ENCODE data around the gene FER. TPM values are rescaled to one million over a fixed set of nuclear protein-coding genes. Genes with fewer than 3 reads are reported as not detected.

The FER gene
- total RNA-seq, 1 experiment from 2014 or later, result 20.6 TPM

- Histone ChIP-seq H3K27me3 (ENCODE audit: insufficient read depth, low read depth) (no peaks in the 10 kb centered on the region), H3K27ac (no peak overlapping the region), H3K36me3 (ENCODE audit: low read depth) (no peaks in the 10 kb centered on the region), H3K4me3 (no peak overlapping the region), H2AFZ (no peak overlapping the region), H4K20me1 (ENCODE audit: insufficient read depth) (no peaks in the 10 kb centered on the region; the same call in 1 of the 2 replicates), H3F3A (ENCODE audit: insufficient read depth, low read depth) (no peaks in the 10 kb centered on the region), H3K4me1 (replicated peaks; ENCODE audit: insufficient read depth) (no peaks in the 10 kb centered on the region), H3K4me2 (no peak overlapping the region), H3K9me3 (ENCODE audit: insufficient read depth, low read depth) (no peaks in the 10 kb centered on the region), H3K79me2 (ENCODE audit: low read depth) (no peaks in the 10 kb centered on the region), H3K9me2 (ENCODE audit: insufficient read depth) (no peaks in the 10 kb centered on the region)
- BruUV-seq (replicated peaks), result no TSS peak
- ChIA-PET POLR2A (ENCODE audit: unreplicated experiment) (no interaction called here), CTCF (no interaction called here)
- intact Hi-C loops (cut with micrococcal nuclease; ENCODE audit: unreplicated experiment), result loop anchor here (10.0 kb wide), 1 partner anchor 126 kb away; no protein-coding TSS in a partner anchor
- TF ChIP-seq EZH2 (IDR thresholded peaks at IDR 0.05; ENCODE audit: low read depth) (no peak), CTCF (conservative IDR thresholded peaks at IDR 0.05) (no peak)
- DNase-seq, result no peak
These were observed 63.0 kb downstream of the FER start for GRCh38 chr5:108810717-108811116.

GRCh38 chr5:108813673-108814072, 66.0 kb downstream of the FER start:
- no peaks in the 10 kb centered on the region for H3K27me3 ChIP-seq (ENCODE audit: insufficient read depth, low read depth)
- intact Hi-C loops (cut with micrococcal nuclease; ENCODE audit: unreplicated experiment), result loop anchor here (10.0 kb wide), 1 partner anchor 129 kb away; no protein-coding TSS in a partner anchor
- no peak overlapping the region for H3K4me2 ChIP-seq
- H3K36me3 ChIP-seq (ENCODE audit: low read depth), result no peaks in the 10 kb centered on the region
- no TSS peak for BruUV-seq (replicated peaks)
- CTCF ChIA-PET, result no interaction called here
- H3K9me2 ChIP-seq (ENCODE audit: insufficient read depth), result no peaks in the 10 kb centered on the region
- H3F3A ChIP-seq (ENCODE audit: insufficient read depth, low read depth), result no peaks in the 10 kb centered on the region
- no peak for DNase-seq
- H3K9me3 ChIP-seq (ENCODE audit: insufficient read depth, low read depth), result no peaks in the 10 kb centered on the region
- POLR2A ChIA-PET (ENCODE audit: unreplicated experiment), result no interaction called here
- H2AFZ ChIP-seq, result no peak overlapping the region
- no peaks in the 10 kb centered on the region for H3K79me2 ChIP-seq (ENCODE audit: low read depth)
- no peak overlapping the region for H3K27ac ChIP-seq
- no peaks in the 10 kb centered on the region for H3K4me1 ChIP-seq (replicated peaks; ENCODE audit: insufficient read depth)
- H4K20me1 ChIP-seq (ENCODE audit: insufficient read depth), result no peaks in the 10 kb centered on the region
- no peak overlapping the region for H3K4me3 ChIP-seq
- TF ChIP-seq EZH2 (IDR thresholded peaks at IDR 0.05; ENCODE audit: low read depth), result no peak
- TF ChIP-seq CTCF (conservative IDR thresholded peaks at IDR 0.05), result no peak

GRCh38 chr5:108814551-108814950, 66.9 kb downstream of the FER start:
- Histone ChIP-seq H2AFZ (no peak overlapping the region), H3K36me3 (ENCODE audit: low read depth) (no peaks in the 10 kb centered on the region), H4K20me1 (ENCODE audit: insufficient read depth) (no peaks in the 10 kb centered on the region), H3K4me1 (replicated peaks; ENCODE audit: insufficient read depth) (no peaks in the 10 kb centered on the region), H3K27ac (no peak overlapping the region), H3K9me2 (ENCODE audit: insufficient read depth) (no peaks in the 10 kb centered on the region), H3K4me2 (no peak overlapping the region), H3K4me3 (no peak overlapping the region), H3K27me3 (ENCODE audit: insufficient read depth, low read depth) (no peaks in the 10 kb centered on the region), H3K79me2 (ENCODE audit: low read depth) (no peaks in the 10 kb centered on the region), H3K9me3 (ENCODE audit: insufficient read depth, low read depth) (no peaks in the 10 kb centered on the region), H3F3A (ENCODE audit: insufficient read depth, low read depth) (no peaks in the 10 kb centered on the region)
- intact Hi-C loops (cut with micrococcal nuclease; ENCODE audit: unreplicated experiment), result loop anchor here (10.0 kb wide), 1 partner anchor 130 kb away; no protein-coding TSS in a partner anchor
- CTCF ChIA-PET, result no interaction called here
- POLR2A ChIA-PET (ENCODE audit: unreplicated experiment), result no interaction called here
- BruUV-seq (replicated peaks), result no TSS peak
- TF ChIP-seq CTCF (conservative IDR thresholded peaks at IDR 0.05) (no peak), EZH2 (IDR thresholded peaks at IDR 0.05; ENCODE audit: low read depth) (no peak)
- DNase-seq, result no peak
